SU-DHL-6 (cell line): ENCODE measurements around the gene RNF186.

Experiments used
- H2AFZ ChIP-seq: fragments of 200-600 bp; sonication (generic); 2 replicates; pipeline ENCODE4 v1.6.1; 2014; ENCODE audit warnings: low read depth, mild to moderate bottlenecking, moderate library complexity, mixed read lengths, antibody characterized with exemption, low read length; ENCODE audit not compliant: severe bottlenecking
- H3F3A ChIP-seq: fragments of 200-600 bp; shearing (Covaris generic); 2 replicates; pipeline ENCODE4 v1.6.0; 2016; ENCODE audit warnings: antibody characterized with exemption, mild to moderate bottlenecking; ENCODE audit not compliant: insufficient read depth
- H3K27ac ChIP-seq: fragments of 200-600 bp; sonication (generic); 2 replicates; pipeline ENCODE4 v1.5.1; 2016; ENCODE audit warnings: low read depth, mild to moderate bottlenecking, low read length, moderate library complexity, mixed read lengths
- H3K27me3 ChIP-seq: fragments of 200-600 bp; sonication (generic), shearing (Covaris generic); 2 replicates; pipeline ENCODE4 v1.6.0; 2014; ENCODE audit warnings: mild to moderate bottlenecking, low read length
- H3K36me3 ChIP-seq: fragments of 200-600 bp; sonication (generic); 2 replicates; pipeline ENCODE4 v1.6.1; 2014; ENCODE audit warnings: mild to moderate bottlenecking, low read length, mixed read lengths
- H3K4me2 ChIP-seq: fragments of 300-600, 200-600 bp; shearing (Covaris generic), sonication (generic); 2 replicates; pipeline ENCODE4 v1.6.0; 2014; ENCODE audit warnings: low read length, low read depth, mild to moderate bottlenecking; ENCODE audit not compliant: poor library complexity, severe bottlenecking
- H3K4me3 ChIP-seq: fragments of 200-600 bp; sonication (generic); 2 replicates; pipeline ENCODE4 v1.5.1; 2014; ENCODE audit warnings: antibody characterized with exemption, low read length, mild to moderate bottlenecking, mixed read lengths; ENCODE audit not compliant: insufficient read depth, poor library complexity, severe bottlenecking
- H3K79me2 ChIP-seq: fragments of 200-600 bp; sonication (generic); 2 replicates; pipeline ENCODE4 v1.6.1; 2014; ENCODE audit warnings: mild to moderate bottlenecking, low read length, moderate library complexity; ENCODE audit not compliant: insufficient read depth
- H3K9ac ChIP-seq: fragments of 200-600 bp; sonication (generic); 2 replicates; pipeline ENCODE4 v1.7.0; 2014; ENCODE audit warnings: mild to moderate bottlenecking, low read length
- H3K9me2 ChIP-seq: fragments of 200-600 bp; sonication (generic); replicated peaks from 2 replicates; pipeline ENCODE4 v1.6.1; 2014; ENCODE audit warnings: low read length; ENCODE audit not compliant: insufficient read depth
- H3K9me3 ChIP-seq: fragments of 200-600 bp; sonication (generic); 2 replicates; pipeline ENCODE4 v1.6.1; 2014; ENCODE audit warnings: low read length, mixed read lengths; ENCODE audit not compliant: insufficient read depth
- H4K20me1 ChIP-seq: fragments of 200-600 bp; sonication (generic); 2 replicates; pipeline ENCODE4 v1.6.1; 2014; ENCODE audit warnings: low read depth, mild to moderate bottlenecking, antibody characterized with exemption, low read length, moderate library complexity, mixed read lengths
- CTCF ChIP-seq: fragments of 200-600 bp; sonication (generic); IDR thresholded peaks from one replicate; pipeline ENCODE4 v1.5.1; 2017; ENCODE audit warnings: antibody characterized with exemption, mild to moderate bottlenecking, low read length, moderate library complexity; ENCODE audit not compliant: insufficient read depth, poor library complexity, severe bottlenecking
- EZH2phosphoT487 ChIP-seq: fragments of 200-600 bp; sonication (generic), shearing (Covaris generic); conservative IDR thresholded peaks from 2 replicates; pipeline ENCODE4 v1.6.1; 2018; ENCODE audit warnings: mild to moderate bottlenecking, antibody characterized with exemption, low read length, moderate library complexity, mixed read lengths

RNF186 gene

GRCh38 chr1:19815801-19816736, 986 bp upstream of the RNF186 start:
- Histone ChIP-seq H3K9me3 (no peaks in the 10 kb centered on the region), H3K27ac (no peak overlapping the region), H3K9ac (no peak overlapping the region), H3K27me3 (no peaks in the 10 kb centered on the region), H2AFZ (no peak overlapping the region), H3F3A (no peaks in the 10 kb centered on the region), H3K9me2 (no peaks in the 10 kb centered on the region), H4K20me1 (no peaks in the 10 kb centered on the region), H3K4me3 (no peak overlapping the region), H3K79me2 (no peaks in the 10 kb centered on the region), H3K36me3 (no peaks in the 10 kb centered on the region), H3K4me2 (no peak overlapping the region)
- TF ChIP-seq EZH2phosphoT487, result no peak

GRCh38 chr1:19814244-19814661, 830 bp downstream of the RNF186 start:
- H3F3A ChIP-seq, result no peaks in the 10 kb centered on the region
- H3K4me3 ChIP-seq, result no peak overlapping the region

GRCh38 chr1:19813643-19813960, 1.5 kb downstream of the RNF186 start:
- TF ChIP-seq EZH2phosphoT487 (no peak), CTCF (no peak)
- Histone ChIP-seq H3K9me3 (no peaks in the 10 kb centered on the region), H3K36me3 (no peaks in the 10 kb centered on the region), H3K9ac (no peak overlapping the region), H3K27ac (no peak overlapping the region), H2AFZ (no peak overlapping the region), H3F3A (no peaks in the 10 kb centered on the region), H3K79me2 (no peaks in the 10 kb centered on the region), H3K4me2 (no peak overlapping the region), H3K27me3 (no peaks in the 10 kb centered on the region), H3K9me2 (no peaks in the 10 kb centered on the region), H3K4me3 (no peak overlapping the region), H4K20me1 (no peaks in the 10 kb centered on the region)

More at GRCh38 chr1:19814244-19814661, 830 bp downstream of the RNF186 start:
- Histone ChIP-seq H3K36me3 (no peaks in the 10 kb centered on the region), H2AFZ (no peak overlapping the region), H3K27ac (no peak overlapping the region), H3K9me3 (no peaks in the 10 kb centered on the region), H3K9ac (no peak overlapping the region), H3K4me2 (no peak overlapping the region), H3K27me3 (no peaks in the 10 kb centered on the region), H3K9me2 (no peaks in the 10 kb centered on the region), H3K79me2 (no peaks in the 10 kb centered on the region), H4K20me1 (no peaks in the 10 kb centered on the region)
- TF ChIP-seq EZH2phosphoT487 (no peak), CTCF (no peak)

- no peaks in the 10 kb centered on the region for H3F3A ChIP-seq
- no peak overlapping the region for H3K4me2 ChIP-seq
- no peaks in the 10 kb centered on the region for H3K27me3 ChIP-seq
- H2AFZ ChIP-seq, result no peak overlapping the region
- no peaks in the 10 kb centered on the region for H4K20me1 ChIP-seq
- no peak overlapping the region for H3K4me3 ChIP-seq
- H3K9me2 ChIP-seq, result no peaks in the 10 kb centered on the region
- TF ChIP-seq EZH2phosphoT487 (no peak), CTCF (no peak)
- no peak overlapping the region for H3K9ac ChIP-seq
- no peaks in the 10 kb centered on the region for H3K36me3 ChIP-seq
- no peaks in the 10 kb centered on the region for H3K9me3 ChIP-seq
- H3K79me2 ChIP-seq, result no peaks in the 10 kb centered on the region
- no peak overlapping the region for H3K27ac ChIP-seq
These were observed 2.0 kb downstream of the RNF186 start for GRCh38 chr1:19812875-19813642.
